ENCODE measurements around the gene PTTG1IP.

The PTTG1IP gene

DNA sequence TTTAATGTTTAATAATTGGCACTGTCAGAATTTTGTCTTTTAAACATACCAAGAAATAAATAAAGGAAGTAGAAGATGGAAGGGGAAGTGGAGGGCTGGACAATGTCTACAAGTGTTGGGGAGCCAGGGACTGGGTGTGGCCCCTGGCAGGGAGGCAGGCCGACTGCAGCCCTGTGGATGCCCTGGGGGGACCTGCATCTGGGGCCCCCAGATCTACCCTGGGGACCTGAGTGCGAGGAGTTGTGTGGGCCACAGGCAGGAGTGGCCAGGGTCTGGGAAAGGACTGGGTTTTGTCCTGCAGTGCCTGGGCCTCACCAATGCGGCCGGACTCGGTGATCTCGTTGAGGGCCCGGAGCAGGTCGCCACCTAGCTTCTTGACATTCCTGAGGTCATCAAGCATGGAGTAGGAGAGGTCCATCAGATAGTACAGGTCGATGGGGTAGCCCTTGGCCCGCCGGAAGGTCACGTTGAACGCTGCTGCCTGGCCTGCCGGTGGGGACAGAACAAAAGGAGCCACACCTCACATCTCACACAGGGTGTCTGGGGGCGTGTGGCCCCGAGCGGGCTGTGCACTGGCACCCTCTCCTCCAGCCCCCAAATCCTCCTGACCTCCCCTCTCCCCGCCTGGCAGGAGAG is 29.7 kb upstream of the PTTG1IP start:
- DNase-seq (ENCODE audit: low read depth) = no peak
- no peak overlapping the region for H3K4me3 ChIP-seq (ENCODE audit: low read depth, low read length)
- TF ChIP-seq, protein P1, sequence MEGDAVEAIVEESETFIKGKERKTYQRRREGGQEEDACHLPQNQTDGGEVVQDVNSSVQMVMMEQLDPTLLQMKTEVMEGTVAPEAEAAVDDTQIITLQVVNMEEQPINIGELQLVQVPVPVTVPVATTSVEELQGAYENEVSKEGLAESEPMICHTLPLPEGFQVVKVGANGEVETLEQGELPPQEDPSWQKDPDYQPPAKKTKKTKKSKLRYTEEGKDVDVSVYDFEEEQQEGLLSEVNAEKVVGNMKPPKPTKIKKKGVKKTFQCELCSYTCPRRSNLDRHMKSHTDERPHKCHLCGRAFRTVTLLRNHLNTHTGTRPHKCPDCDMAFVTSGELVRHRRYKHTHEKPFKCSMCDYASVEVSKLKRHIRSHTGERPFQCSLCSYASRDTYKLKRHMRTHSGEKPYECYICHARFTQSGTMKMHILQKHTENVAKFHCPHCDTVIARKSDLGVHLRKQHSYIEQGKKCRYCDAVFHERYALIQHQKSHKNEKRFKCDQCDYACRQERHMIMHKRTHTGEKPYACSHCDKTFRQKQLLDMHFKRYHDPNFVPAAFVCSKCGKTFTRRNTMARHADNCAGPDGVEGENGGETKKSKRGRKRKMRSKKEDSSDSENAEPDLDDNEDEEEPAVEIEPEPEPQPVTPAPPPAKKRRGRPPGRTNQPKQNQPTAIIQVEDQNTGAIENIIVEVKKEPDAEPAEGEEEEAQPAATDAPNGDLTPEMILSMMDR (IDR thresholded peaks at IDR 0.05; ENCODE audit: control insufficient read depth, extremely low read depth, insufficient read depth) = no peak

- H3K4me3 ChIP-seq (ENCODE audit: low read depth, low read length) = no peak overlapping the region
- DNase-seq (ENCODE audit: low read depth) = no peak
- TF ChIP-seq, protein P1 (IDR thresholded peaks at IDR 0.05; ENCODE audit: control insufficient read depth, extremely low read depth, insufficient read depth) = no peak
Measured at GRCh38 chr21:44902268-44903049, 29.0 kb upstream of the PTTG1IP start.

DNA sequence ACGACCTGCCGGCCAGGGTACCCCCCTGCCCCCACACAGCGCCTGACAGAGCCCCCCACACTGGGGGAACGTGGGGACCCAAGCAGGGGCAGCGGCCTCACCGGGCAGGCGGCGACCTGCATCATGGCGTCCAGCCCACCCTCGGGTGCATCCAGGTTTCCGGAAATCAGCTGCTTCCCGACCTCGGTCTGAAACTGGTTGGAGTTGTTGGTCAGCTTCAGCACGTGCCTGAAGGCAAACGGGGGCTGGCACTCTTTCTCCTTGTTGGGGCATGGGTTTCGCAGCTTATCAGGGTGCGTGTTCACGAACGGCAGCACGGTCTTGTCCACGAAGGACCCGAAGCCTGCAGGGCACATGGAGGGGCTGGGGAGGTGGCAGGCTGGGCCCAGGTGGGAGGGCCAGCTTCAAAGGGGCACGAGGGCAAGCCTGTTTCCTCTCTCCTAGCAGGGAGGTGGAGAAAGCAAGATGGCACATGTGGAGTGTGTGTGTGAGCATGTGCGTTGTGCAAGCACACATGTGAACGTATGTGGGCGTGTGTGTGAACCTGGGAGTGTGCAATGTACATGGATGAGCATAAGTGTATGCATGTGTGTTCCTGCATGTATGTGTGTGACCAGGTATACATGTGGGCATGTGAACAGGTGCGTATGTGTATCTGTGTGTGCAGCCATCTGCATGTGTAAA is 28.0 kb upstream of the PTTG1IP start:
- TF ChIP-seq, protein P1 (IDR thresholded peaks at IDR 0.05; ENCODE audit: control insufficient read depth, extremely low read depth, insufficient read depth) = no peak
- DNase-seq (ENCODE audit: low read depth) = no peak
- H3K4me3 ChIP-seq (ENCODE audit: low read depth, low read length) = no peak overlapping the region

DNA sequence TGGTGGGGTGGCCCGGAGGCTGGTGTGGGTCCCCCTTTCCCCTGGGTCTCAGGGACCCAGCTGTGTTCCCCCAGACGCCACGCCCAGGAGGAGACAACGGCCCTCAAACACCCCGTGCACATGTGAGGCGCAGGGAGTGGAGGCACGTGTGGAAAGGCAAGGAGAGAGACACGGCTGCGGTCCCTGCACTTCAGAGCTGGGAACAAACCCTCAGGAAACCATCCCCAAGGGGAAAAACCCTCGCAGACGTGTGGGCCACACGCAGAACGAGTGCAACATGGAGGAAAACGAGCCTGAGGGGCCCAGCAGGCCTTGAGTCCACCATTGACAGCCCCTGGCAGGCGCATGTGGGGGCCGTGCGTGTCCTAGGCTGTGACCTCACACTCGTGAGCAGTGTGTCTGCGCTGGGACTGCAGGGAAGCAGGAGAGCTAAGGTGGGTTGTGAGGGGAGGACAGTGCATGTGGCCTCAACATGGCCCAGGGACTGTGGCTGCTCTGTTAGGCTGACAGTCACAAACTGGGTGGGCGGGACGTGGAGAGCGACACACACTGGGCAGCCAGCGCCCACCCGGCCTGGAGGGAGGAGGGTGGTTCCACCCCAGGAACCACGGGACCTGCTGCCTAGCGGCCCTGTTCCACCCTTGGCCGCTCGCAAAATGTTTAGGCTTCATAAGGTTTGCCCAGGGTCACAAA is 27.2 kb upstream of the PTTG1IP start:
- TF ChIP-seq, protein P1 (IDR thresholded peaks at IDR 0.05; ENCODE audit: control insufficient read depth, extremely low read depth, insufficient read depth) = no peak
- H3K4me3 ChIP-seq (ENCODE audit: low read depth, low read length) = no peak overlapping the region
- DNase-seq (ENCODE audit: low read depth) = no peak

- TF ChIP-seq, protein P1 (IDR thresholded peaks at IDR 0.05; ENCODE audit: control insufficient read depth, extremely low read depth, insufficient read depth) = no peak
- no peak for DNase-seq (ENCODE audit: low read depth)
- no peak overlapping the region for H3K4me3 ChIP-seq (ENCODE audit: low read depth, low read length)
Measured at GRCh38 chr21:44899768-44900558, 26.5 kb upstream of the PTTG1IP start.

All from LNCaP clone FGC (cell line).